Measurements from ENCODE around the gene RBBP8NL. TPM values are rescaled to one million over a fixed set of nuclear protein-coding genes. Genes with fewer than 3 reads are reported as not detected.

Gene RBBP8NL
- total RNA-seq, 4 donors from 2014 or later: not detected

- TF ChIP-seq POLR2A (IDR thresholded peaks at IDR 0.05): no peak
- TF ChIP-seq EP300 (IDR thresholded peaks at IDR 0.05): no peak
- TF ChIP-seq CTCF (IDR thresholded peaks at IDR 0.05): no peak
- Histone ChIP-seq H3K27me3 (peaks cover 0 to 70% of the 10 kb centered on the region in 2 donors), H3K9me3 (no peaks in the 10 kb centered on the region), H3K4me3 (no peak overlapping the region), H3K36me3 (no peaks in the 10 kb centered on the region), H3K27ac (no peak overlapping the region), H3K4me1 (no peaks in the 10 kb centered on the region)
- WGBS, 2 donors: 57 to 62% methylated on average over 15 of the region's 15 CpGs
- DNase-seq (ENCODE audit: low spot score in 2 of 2): no peak
These were observed 33.3 kb upstream of the RBBP8NL start for GRCh38 chr20:62460678-62461077.

GRCh38 chr20:62459488-62459887 lies 32.1 kb upstream of the RBBP8NL start:
- no peak for DNase-seq (ENCODE audit: low spot score in 2 of 2)
- Histone ChIP-seq H3K4me1 (no peaks in the 10 kb centered on the region), H3K9me3 (no peaks in the 10 kb centered on the region), H3K4me3 (no peak overlapping the region), H3K27me3 (peaks cover 0 to 71% of the 10 kb centered on the region in 2 donors), H3K36me3 (no peaks in the 10 kb centered on the region), H3K27ac (no peak overlapping the region)
- 59 to 62% methylated on average over 12 to 14 of the region's 14 CpGs for WGBS, 2 donors
- no peak for TF ChIP-seq EP300 (IDR thresholded peaks at IDR 0.05)
- TF ChIP-seq POLR2A (IDR thresholded peaks at IDR 0.05): no peak
- TF ChIP-seq CTCF (IDR thresholded peaks at IDR 0.05): no peak

GRCh38 chr20:62458275-62459251 lies 31.2 kb upstream of the RBBP8NL start:
- no peak overlapping the region for H3K4me3 ChIP-seq
- H3K36me3 ChIP-seq: no peaks in the 10 kb centered on the region
- 43 to 60% methylated on average over 34 to 36 of the region's 41 CpGs for WGBS, 2 donors
- H3K4me1 ChIP-seq: no peaks in the 10 kb centered on the region
- peaks cover 0 to 78% of the 10 kb centered on the region in 2 donors for H3K27me3 ChIP-seq
- no peaks in the 10 kb centered on the region for H3K9me3 ChIP-seq
- no peak overlapping the region for H3K27ac ChIP-seq
- TF ChIP-seq POLR2A (IDR thresholded peaks at IDR 0.05): no peak
- no peak for TF ChIP-seq EP300 (IDR thresholded peaks at IDR 0.05)
- TF ChIP-seq CTCF (IDR thresholded peaks at IDR 0.05): no peak
- DNase-seq (ENCODE audit: low spot score in 2 of 2): no peak

- H3K4me3 ChIP-seq: no peak overlapping the region
- DNase-seq (ENCODE audit: low spot score in 2 of 2): no peak
- WGBS, 2 donors: 70 to 80% methylated on average over 7 to 15 of the region's 20 CpGs
- peaks cover 0 to 85% of the 10 kb centered on the region in 2 donors for H3K27me3 ChIP-seq
- H3K4me1 ChIP-seq: no peaks in the 10 kb centered on the region
- H3K27ac ChIP-seq: no peak overlapping the region
- TF ChIP-seq EP300 (IDR thresholded peaks at IDR 0.05) (no peak), POLR2A (IDR thresholded peaks at IDR 0.05) (no peak), CTCF (IDR thresholded peaks at IDR 0.05) (no peak)
- no peaks in the 10 kb centered on the region for H3K9me3 ChIP-seq
- no peaks in the 10 kb centered on the region for H3K36me3 ChIP-seq
These were observed 30.5 kb upstream of the RBBP8NL start for GRCh38 chr20:62457831-62458230.

- no peak for DNase-seq (ENCODE audit: low spot score in 2 of 2)
- Histone ChIP-seq H3K4me3 (no peak overlapping the region), H3K4me1 (no peaks in the 10 kb centered on the region), H3K9me3 (no peaks in the 10 kb centered on the region), H3K36me3 (no peaks in the 10 kb centered on the region), H3K27me3 (peaks cover 0 to 90% of the 10 kb centered on the region in 2 donors), H3K27ac (no peak overlapping the region)
- TF ChIP-seq CTCF (IDR thresholded peaks at IDR 0.05) (no peak), EP300 (IDR thresholded peaks at IDR 0.05) (no peak), POLR2A (IDR thresholded peaks at IDR 0.05) (no peak)
- 80 to 89% methylated on average over 7 to 9 of the region's 17 CpGs for WGBS, 2 donors
These were observed 29.8 kb upstream of the RBBP8NL start for GRCh38 chr20:62457098-62457497.

All from tibial nerve (tissue), 4 donors.